GM18951 (cell line): Measurements from ENCODE around the gene DMBT1.
"Not testable (repeated sequence)": the region's sequence is repeated elsewhere in the genome, so short reads cannot be mapped to it uniquely, and the experiment has no call there.

Experiments used
- POLR2A ChIP-seq: IDR thresholded peaks from 4 replicates; pipeline ENCODE4 v1.6.1; 2011; ENCODE audit warnings: mild to moderate bottlenecking; ENCODE audit not compliant: insufficient read length, insufficient read depth; ENCODE audit errors: extremely low read depth
- in situ Hi-C: fragments of 300-500 bp; cut with MboI; formaldehyde crosslinking; loops from one replicate; pipeline ENCODE4 v1.12.0; 2022; ENCODE audit warnings: low sequenced_read_pairs, mixed read lengths, inconsistent platforms; ENCODE audit not compliant: unreplicated experiment

DMBT1 gene

GRCh38 chr10:122575776-122576175 is 15.2 kb downstream of the DMBT1 start:
- in situ Hi-C loops = no loop called here
- no peak for TF ChIP-seq POLR2A

GRCh38 chr10:122576291-122576690 is 15.7 kb downstream of the DMBT1 start:
- in situ Hi-C loops = no loop called here
- no peak for TF ChIP-seq POLR2A

- in situ Hi-C loops = no loop called here
- no peak for TF ChIP-seq POLR2A
Measured at GRCh38 chr10:122577311-122577885, 16.8 kb downstream of the DMBT1 start.

- in situ Hi-C loops = not testable (repeated sequence)
Measured at GRCh38 chr10:122586070-122586469, 25.5 kb downstream of the DMBT1 start.

GRCh38 chr10:122587098-122587760 is 26.7 kb downstream of the DMBT1 start:
- TF ChIP-seq POLR2A = no peak
- in situ Hi-C loops = no loop called here

- TF ChIP-seq POLR2A = no peak
- in situ Hi-C loops = no loop called here
Measured at GRCh38 chr10:122588381-122588780, 27.8 kb downstream of the DMBT1 start.

- in situ Hi-C loops = no loop called here
- no peak for TF ChIP-seq POLR2A
Measured at GRCh38 chr10:122590153-122590552, 29.6 kb downstream of the DMBT1 start.

GRCh38 chr10:122591736-122592135 is 31.2 kb downstream of the DMBT1 start:
- in situ Hi-C loops = no loop called here
- no peak for TF ChIP-seq POLR2A

GRCh38 chr10:122592161-122592560 is 31.6 kb downstream of the DMBT1 start:
- in situ Hi-C loops = no loop called here
- TF ChIP-seq POLR2A = no peak

GRCh38 chr10:122617476-122618270 is 57.1 kb downstream of the DMBT1 start:
- in situ Hi-C loops = no loop called here
- no peak for TF ChIP-seq POLR2A

GRCh38 chr10:122618461-122619165 is 58.1 kb downstream of the DMBT1 start:
- in situ Hi-C loops = no loop called here

GRCh38 chr10:122620961-122621360 is 60.4 kb downstream of the DMBT1 start:
- in situ Hi-C loops = not testable (repeated sequence)

More at GRCh38 chr10:122618461-122619165, 58.1 kb downstream of the DMBT1 start:
- no peak for TF ChIP-seq POLR2A

- no peak for TF ChIP-seq POLR2A
- in situ Hi-C loops = no loop called here
Measured at GRCh38 chr10:122624546-122624945, 64.0 kb downstream of the DMBT1 start.

- in situ Hi-C loops = no loop called here
- no peak for TF ChIP-seq POLR2A
Measured at GRCh38 chr10:122630526-122630925, 70.0 kb downstream of the DMBT1 start.

- in situ Hi-C loops = no loop called here
- TF ChIP-seq POLR2A = no peak
Measured at GRCh38 chr10:122632031-122632430, 71.5 kb downstream of the DMBT1 start.
